Vagina (tissue), 2 donors: ENCODE measurements around the gene ANO2. TPM values are rescaled to one million over a fixed set of nuclear protein-coding genes. Genes with fewer than 3 reads are reported as not detected.

Experiments used
- DNase-seq, 2 donors: peaks; one replicate each; pipeline ENCODE4 v3.0.0-alpha.2; 2017; ENCODE audit errors: extremely low spot score in 2 of 2
- H3K27ac ChIP-seq: fragments of 200-600 bp; sonication (generic); one replicate; pipeline ENCODE4 v1.5.1; 2019
- H3K27me3 ChIP-seq: fragments of 200-600 bp; sonication (generic); one replicate; pipeline ENCODE4 v1.5.1; 2019
- H3K36me3 ChIP-seq, 2 donors: fragments of 200-600 bp; sonication (generic); one replicate each; pipeline ENCODE4 v1.5.1; 2017 to 2019
- H3K4me1 ChIP-seq: fragments of 200-600 bp; sonication (generic); one replicate; pipeline ENCODE4 v1.5.1; 2019
- H3K4me3 ChIP-seq, 2 donors: fragments of 200-600 bp; sonication (generic); 1 replicate in 1 of 2; 2 replicates in 1 of 2; pipeline ENCODE4 v1.5.1; 2016 to 2019
- H3K9me3 ChIP-seq: fragments of 200-600 bp; sonication (generic); one replicate; pipeline ENCODE4 v1.5.1; 2019
- CTCF ChIP-seq, 3 experiments: fragments of 450-650 bp in 2 of 3; fragments of 200-600 bp in 1 of 3; sonication (generic) in 1 of 3; IDR thresholded peaks; one replicate each; pipeline ENCODE4 v1.5.1; 2017 to 2019; ENCODE audit warnings: antibody characterized with exemption in 3 of 3, mild to moderate bottlenecking in 2 of 3, moderate library complexity in 2 of 3
- POLR2A ChIP-seq, 2 donors: fragments of 450-650 bp; IDR thresholded peaks; one replicate each; pipeline ENCODE4 v1.6.1; 2017; ENCODE audit warnings: antibody characterized with exemption in 2 of 2, mild to moderate bottlenecking in 2 of 2, moderate library complexity in 2 of 2
- POLR2AphosphoS5 ChIP-seq, 2 donors: sonication (generic); formaldehyde crosslinking; IDR thresholded peaks; one replicate each; pipeline ENCODE4 v1.9.0; 2017; ENCODE audit warnings: antibody characterized with exemption in 2 of 2, mild to moderate bottlenecking in 2 of 2, low read depth in 1 of 2; ENCODE audit not compliant: insufficient read depth in 1 of 2
- intact Hi-C: fragments of 100-400 bp; cut with DNase I; formaldehyde crosslinking; loops from one replicate; pipeline ENCODE4 v1.15.1; 2023
- total RNA-seq: library from RNA; depleted of rRNA; stranded (reverse); fragments of >200 nt; gene quantifications from one replicate; pipeline ENCODE4 v1.2.3, GENCODE V29; 2016

The ANO2 gene
- total RNA-seq, 1 donor from 2014 or later, result 18.7 TPM

- no peaks in the 10 kb centered on the region for H3K9me3 ChIP-seq
- no peak for TF ChIP-seq POLR2AphosphoS5 (IDR thresholded peaks at IDR 0.05; ENCODE audit: insufficient read depth in 1 of 2, low read depth in 1 of 2)
- TF ChIP-seq POLR2A (IDR thresholded peaks at IDR 0.05), result no peak
- TF ChIP-seq CTCF (IDR thresholded peaks at IDR 0.05), result no peak
- intact Hi-C loops, result no loop called here
- no peak overlapping the region for H3K4me3 ChIP-seq
- no peaks in the 10 kb centered on the region for H3K27me3 ChIP-seq
- H3K36me3 ChIP-seq, result no peaks in the 10 kb centered on the region
- no peak overlapping the region for H3K27ac ChIP-seq
- H3K4me1 ChIP-seq, result no peaks in the 10 kb centered on the region
- no peak for DNase-seq
Measured at GRCh38 chr12:5636907-5637306, 308.2 kb downstream of the ANO2 start.

GRCh38 chr12:5633106-5633505 lies 312.0 kb downstream of the ANO2 start:
- TF ChIP-seq POLR2A (IDR thresholded peaks at IDR 0.05) (no peak), CTCF (IDR thresholded peaks at IDR 0.05) (no peak), POLR2AphosphoS5 (IDR thresholded peaks at IDR 0.05; ENCODE audit: insufficient read depth in 1 of 2, low read depth in 1 of 2) (no peak)
- Histone ChIP-seq H3K4me3 (no peak overlapping the region), H3K27me3 (no peaks in the 10 kb centered on the region), H3K4me1 (no peaks in the 10 kb centered on the region), H3K27ac (no peak overlapping the region), H3K36me3 (no peaks in the 10 kb centered on the region), H3K9me3 (no peaks in the 10 kb centered on the region)
- no peak for DNase-seq
- intact Hi-C loops, result no loop called here

- Histone ChIP-seq H3K27ac (no peak overlapping the region), H3K27me3 (no peaks in the 10 kb centered on the region), H3K36me3 (no peaks in the 10 kb centered on the region), H3K4me1 (no peaks in the 10 kb centered on the region), H3K9me3 (no peaks in the 10 kb centered on the region), H3K4me3 (no peak overlapping the region)
- no peak for TF ChIP-seq CTCF (IDR thresholded peaks at IDR 0.05)
- no peak for TF ChIP-seq POLR2AphosphoS5 (IDR thresholded peaks at IDR 0.05; ENCODE audit: insufficient read depth in 1 of 2, low read depth in 1 of 2)
- TF ChIP-seq POLR2A (IDR thresholded peaks at IDR 0.05), result no peak
- DNase-seq, result no peak
- intact Hi-C loops, result no loop called here
Measured at GRCh38 chr12:5632453-5632852, 312.6 kb downstream of the ANO2 start.

- TF ChIP-seq POLR2A (IDR thresholded peaks at IDR 0.05), result no peak
- TF ChIP-seq CTCF (IDR thresholded peaks at IDR 0.05), result no peak
- no peak for TF ChIP-seq POLR2AphosphoS5 (IDR thresholded peaks at IDR 0.05; ENCODE audit: insufficient read depth in 1 of 2, low read depth in 1 of 2)
- Histone ChIP-seq H3K27me3 (no peaks in the 10 kb centered on the region), H3K27ac (no peak overlapping the region), H3K4me3 (no peak overlapping the region), H3K4me1 (no peaks in the 10 kb centered on the region), H3K9me3 (no peaks in the 10 kb centered on the region), H3K36me3 (no peaks in the 10 kb centered on the region)
- no peak for DNase-seq
- intact Hi-C loops, result no loop called here
Measured at GRCh38 chr12:5631497-5631896, 313.6 kb downstream of the ANO2 start.

GRCh38 chr12:5630726-5631125 lies 314.3 kb downstream of the ANO2 start:
- TF ChIP-seq POLR2AphosphoS5 (IDR thresholded peaks at IDR 0.05; ENCODE audit: insufficient read depth in 1 of 2, low read depth in 1 of 2), result no peak
- TF ChIP-seq CTCF (IDR thresholded peaks at IDR 0.05), result no peak
- no peak for TF ChIP-seq POLR2A (IDR thresholded peaks at IDR 0.05)
- intact Hi-C loops, result no loop called here
- H3K9me3 ChIP-seq, result no peaks in the 10 kb centered on the region
- no peaks in the 10 kb centered on the region for H3K27me3 ChIP-seq
- H3K4me3 ChIP-seq, result no peak overlapping the region
- H3K36me3 ChIP-seq, result no peaks in the 10 kb centered on the region
- no peak for DNase-seq
- no peak overlapping the region for H3K27ac ChIP-seq
- no peaks in the 10 kb centered on the region for H3K4me1 ChIP-seq
